B cell (primary cell): ENCODE results near the gene KCND1.

Source experiments
- EZH2 ChIP-seq: IDR thresholded peaks from 2 replicates; pipeline ENCODE4 v1.6.1; 2012; ENCODE audit warnings: borderline replicate concordance, low read depth, mild to moderate bottlenecking, moderate library complexity, low read length; ENCODE audit not compliant: insufficient read depth, poor library complexity, severe bottlenecking
- TF ChIP-seq, protein P1 (sequence below): fragments of 200-600 bp; IDR thresholded peaks from one replicate; pipeline ENCODE4 v1.8.0; 2022; ENCODE audit warnings: antibody characterized with exemption, mild to moderate bottlenecking

- TF ChIP-seq, protein P1, sequence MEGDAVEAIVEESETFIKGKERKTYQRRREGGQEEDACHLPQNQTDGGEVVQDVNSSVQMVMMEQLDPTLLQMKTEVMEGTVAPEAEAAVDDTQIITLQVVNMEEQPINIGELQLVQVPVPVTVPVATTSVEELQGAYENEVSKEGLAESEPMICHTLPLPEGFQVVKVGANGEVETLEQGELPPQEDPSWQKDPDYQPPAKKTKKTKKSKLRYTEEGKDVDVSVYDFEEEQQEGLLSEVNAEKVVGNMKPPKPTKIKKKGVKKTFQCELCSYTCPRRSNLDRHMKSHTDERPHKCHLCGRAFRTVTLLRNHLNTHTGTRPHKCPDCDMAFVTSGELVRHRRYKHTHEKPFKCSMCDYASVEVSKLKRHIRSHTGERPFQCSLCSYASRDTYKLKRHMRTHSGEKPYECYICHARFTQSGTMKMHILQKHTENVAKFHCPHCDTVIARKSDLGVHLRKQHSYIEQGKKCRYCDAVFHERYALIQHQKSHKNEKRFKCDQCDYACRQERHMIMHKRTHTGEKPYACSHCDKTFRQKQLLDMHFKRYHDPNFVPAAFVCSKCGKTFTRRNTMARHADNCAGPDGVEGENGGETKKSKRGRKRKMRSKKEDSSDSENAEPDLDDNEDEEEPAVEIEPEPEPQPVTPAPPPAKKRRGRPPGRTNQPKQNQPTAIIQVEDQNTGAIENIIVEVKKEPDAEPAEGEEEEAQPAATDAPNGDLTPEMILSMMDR, result no peak
- TF ChIP-seq EZH2, result no peak
These were observed 51.5 kb downstream of the KCND1 start for GRCh38 chrX:48919947-48920717.
